Right ventricle myocardium superior (tissue), 1 donor: Measurements from ENCODE around the gene RAI1. TPM values are rescaled to one million over a fixed set of nuclear protein-coding genes. Genes with fewer than 3 reads are reported as not detected.

ENCODE experiments used
- ATAC-seq: fragments of 200-7000 bp; cut with Tn5 transposase; one replicate; pipeline ENCODE4 v1.9.1; 2020; ENCODE audit warnings: mild to moderate bottlenecking; ENCODE audit not compliant: poor library complexity
- DNase-seq: peaks from one replicate; pipeline ENCODE4 v3.0.0-alpha.2; 2020
- intact Hi-C: fragments of 100-400 bp; cut with DNase I; formaldehyde crosslinking; loops from one replicate; pipeline ENCODE4 v1.11.2; 2022
- total RNA-seq: library from RNA; stranded (reverse); fragmentation: NEBNext Ultra II Directional; extraction: Animal tissue kit (Norgen Biotek cat#: 25700); gene quantifications from one replicate; pipeline ENCODE4 v1.2.1, GENCODE V29; 2021
- donor health status: DM: no; HTN: yes; CAD: no; lungs with severe emphysema.

The RAI1 gene
- total RNA-seq, 1 donor from 2014 or later: 28.3 TPM

DNA sequence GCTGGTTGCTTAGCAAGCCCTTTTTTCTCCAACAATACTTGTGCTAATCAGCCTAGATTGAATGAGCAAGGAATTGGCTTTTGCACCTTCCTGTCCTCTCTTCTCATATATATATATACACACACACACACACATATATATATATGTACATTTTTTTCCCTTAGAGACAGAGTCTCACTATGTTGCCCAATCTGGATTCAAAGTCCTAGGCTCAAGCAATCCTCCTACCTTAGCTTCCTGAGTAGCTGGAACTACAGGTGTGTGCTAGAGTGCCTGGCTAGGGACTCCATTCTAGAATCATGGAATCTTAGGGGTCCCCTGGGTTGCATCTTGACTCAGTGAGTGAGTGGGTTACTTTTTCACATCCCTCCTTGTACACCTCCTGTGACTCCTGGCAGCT, 27.0 kb downstream of the RAI1 start:
- intact Hi-C loops: no loop called here
- no peak for DNase-seq
- no peak for ATAC-seq

DNA sequence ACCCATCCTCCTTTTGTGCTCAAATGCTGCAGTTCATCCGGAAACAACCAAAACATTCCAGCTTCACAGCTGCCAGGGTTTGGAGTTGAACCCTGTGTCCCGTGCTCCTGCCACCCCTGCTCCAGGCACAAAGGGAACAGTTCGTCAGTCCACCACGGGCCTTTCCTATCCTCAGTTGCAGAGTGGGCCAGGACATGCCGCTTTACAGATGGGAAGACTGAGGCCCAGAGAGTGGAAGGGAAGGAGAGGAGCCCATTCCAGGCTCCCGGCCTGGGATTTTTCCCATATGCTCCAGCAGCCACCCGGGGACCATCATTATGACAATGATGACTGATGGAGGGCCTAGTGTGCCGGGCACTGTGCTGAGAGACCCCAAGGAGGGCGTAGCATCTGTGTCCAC, 27.6 kb downstream of the RAI1 start:
- DNase-seq: no peak
- no peak for ATAC-seq
- intact Hi-C loops: no loop called here

DNA sequence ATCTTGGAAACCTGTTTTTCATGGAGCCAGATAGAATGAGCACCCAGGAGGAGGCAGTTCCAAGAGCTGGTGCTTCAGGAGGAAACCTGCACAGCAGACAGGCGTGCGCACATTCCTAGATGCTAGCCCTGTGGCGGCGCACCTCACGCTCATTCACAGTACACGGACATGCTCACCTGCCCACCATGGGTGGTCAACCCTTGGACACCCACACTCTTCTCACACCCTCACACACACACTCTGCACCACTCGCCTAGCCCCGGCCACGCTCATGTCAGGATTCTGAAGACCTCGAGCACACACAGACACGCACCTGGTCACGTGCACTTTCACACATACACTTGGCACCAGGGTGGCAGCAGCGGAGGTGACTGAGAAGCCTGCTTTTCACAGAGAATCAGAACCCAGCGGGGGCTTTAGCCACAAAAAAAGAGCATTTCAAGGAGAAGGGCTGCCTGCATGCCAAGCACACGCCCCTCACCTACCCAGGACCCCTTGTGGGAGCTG, 28.6 kb downstream of the RAI1 start:
- intact Hi-C loops: no loop called here
- ATAC-seq: no peak
- DNase-seq: no peak

DNA sequence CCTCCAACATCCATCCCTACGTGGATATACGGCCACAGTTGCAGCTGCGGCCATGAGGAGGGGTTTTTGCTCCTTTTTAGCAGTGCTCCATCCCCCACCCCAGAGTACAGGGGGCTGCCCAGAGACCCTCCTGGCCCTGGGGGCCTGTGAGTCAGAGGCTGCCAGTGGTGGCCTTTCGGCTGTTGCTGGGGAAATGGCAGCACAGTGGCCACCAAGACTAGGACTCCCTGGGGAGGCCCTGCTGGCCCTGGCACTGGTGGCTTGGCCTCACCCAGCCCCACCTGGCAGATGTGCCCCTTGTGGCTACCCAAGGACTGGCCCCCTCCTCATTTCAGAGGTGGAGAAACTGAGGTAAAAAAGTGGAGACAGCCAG, 29.1 kb downstream of the RAI1 start:
- ATAC-seq: no peak
- intact Hi-C loops: no loop called here
- no peak for DNase-seq

DNA sequence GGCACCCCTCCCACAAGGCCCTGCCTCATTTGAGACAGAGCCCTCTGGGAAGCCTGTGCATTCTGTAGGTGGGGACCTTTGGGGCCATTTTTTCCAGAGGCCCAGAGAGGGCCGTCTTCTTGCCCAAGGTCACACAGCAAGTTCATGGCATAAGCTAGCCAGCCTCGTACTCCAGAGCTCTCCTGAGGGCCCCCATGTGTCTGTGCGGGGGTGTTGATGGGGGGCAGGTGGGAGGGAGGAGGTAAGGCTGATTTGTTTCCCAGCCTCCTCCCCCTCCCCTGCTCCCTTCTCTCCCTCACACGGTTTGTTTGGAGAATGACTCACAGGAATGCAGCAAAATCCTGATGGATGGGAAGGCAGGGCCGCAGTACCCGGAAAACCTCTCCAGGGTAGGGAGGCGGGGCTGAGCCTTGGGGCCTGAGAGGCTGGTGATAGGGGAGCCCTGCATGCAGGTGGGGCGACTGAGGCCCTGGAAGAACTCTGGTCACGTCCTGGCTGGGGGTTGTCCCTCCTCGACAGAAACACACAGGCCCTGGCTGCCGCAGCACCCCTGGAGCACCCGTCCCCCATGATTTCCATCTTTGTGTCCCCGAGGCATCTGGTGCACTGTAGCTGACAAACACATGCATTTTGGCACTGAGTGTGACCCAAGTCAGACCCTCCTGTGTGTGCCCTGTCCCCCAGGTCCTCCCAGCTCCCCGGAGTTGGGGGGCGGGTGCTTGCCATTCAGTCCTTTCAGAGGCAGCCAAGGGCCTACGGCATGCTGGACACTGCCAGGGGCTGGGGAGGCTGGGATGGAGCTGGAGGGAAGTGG, 29.7 kb downstream of the RAI1 start:
- DNase-seq: no peak
- ATAC-seq: no peak
- intact Hi-C loops: no loop called here

DNA sequence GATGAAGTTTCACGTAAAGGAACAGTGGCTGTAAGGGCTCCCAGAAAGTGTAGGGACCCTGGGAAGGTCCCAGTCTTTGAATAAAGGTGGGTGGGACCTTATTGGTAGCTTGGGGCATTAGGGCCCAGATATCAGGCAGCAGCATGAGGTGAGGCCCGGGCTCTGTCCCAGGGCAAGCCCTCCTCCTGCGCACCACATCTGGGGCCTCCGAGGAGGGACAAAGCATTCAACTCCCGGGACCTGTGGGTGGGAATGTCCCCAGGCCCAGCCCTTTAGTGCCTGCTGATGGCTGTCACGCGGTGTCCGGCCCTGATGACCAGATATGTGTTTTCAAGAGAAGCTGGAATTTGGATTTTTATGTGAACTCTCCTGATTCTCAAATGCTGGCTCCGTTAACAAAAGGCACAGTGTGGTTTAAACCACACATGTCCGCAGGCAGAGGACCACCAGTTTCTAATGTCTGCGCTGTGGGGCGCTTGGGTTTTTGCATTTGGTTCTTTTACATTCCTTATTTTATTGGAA, 30.4 kb downstream of the RAI1 start:
- ATAC-seq: no peak
- intact Hi-C loops: no loop called here
- DNase-seq: no peak

DNA sequence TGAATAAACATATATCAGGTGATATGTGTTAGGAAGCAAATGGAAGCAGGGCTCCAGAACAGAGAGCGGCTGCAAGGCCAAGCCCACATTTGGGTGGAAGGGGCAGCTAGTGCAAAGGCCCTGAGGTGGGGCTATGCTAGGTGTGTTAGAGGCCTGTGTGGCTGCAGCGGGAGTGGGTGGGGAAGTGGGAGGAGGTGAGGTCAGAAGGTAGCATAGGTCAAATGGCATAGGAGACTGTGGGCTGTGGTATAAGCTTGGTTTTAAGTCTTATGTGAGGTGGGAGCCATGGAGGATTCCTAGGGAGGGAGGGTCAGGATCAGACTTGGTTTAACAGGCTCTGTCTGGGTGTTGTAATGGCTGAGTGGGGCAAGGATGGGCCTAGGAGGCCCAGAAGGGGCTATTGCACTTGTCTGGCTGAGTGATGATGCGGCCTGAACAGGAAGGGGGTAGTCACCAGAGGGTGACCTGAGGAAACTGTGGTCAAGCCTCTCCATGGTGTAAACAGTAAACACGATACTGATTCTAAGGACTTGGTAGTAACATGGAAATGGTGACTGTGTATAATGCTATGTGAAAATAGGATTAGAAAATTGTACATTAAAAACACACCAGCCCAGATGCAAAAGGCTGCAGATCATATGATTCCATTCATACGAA, 31.1 kb downstream of the RAI1 start:
- ATAC-seq (no peak), DNase-seq (no peak)
- intact Hi-C loops: no loop called here

DNA sequence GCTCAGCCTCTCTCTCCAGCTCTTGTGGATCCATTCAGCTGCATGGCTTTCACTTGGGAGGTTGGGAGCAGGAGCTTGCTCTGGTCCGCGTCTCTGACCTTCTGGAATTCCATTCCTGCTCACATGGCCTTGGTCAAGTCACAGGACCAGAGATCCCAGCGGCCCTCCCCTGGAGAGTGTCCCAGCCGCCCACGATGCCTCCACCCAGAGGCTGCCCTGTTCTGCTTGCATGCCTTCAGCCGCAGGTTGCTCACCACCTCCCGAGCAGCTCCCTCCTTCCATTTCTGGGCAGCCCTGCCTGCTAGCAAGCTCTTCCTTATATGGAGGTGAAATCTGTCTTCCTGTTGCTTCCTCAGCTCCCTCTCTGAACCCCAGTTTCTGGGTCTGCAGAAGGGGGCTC, 32.6 kb downstream of the RAI1 start:
- DNase-seq (peak; percentile 79), ATAC-seq (peak; percentile 79)

DNA sequence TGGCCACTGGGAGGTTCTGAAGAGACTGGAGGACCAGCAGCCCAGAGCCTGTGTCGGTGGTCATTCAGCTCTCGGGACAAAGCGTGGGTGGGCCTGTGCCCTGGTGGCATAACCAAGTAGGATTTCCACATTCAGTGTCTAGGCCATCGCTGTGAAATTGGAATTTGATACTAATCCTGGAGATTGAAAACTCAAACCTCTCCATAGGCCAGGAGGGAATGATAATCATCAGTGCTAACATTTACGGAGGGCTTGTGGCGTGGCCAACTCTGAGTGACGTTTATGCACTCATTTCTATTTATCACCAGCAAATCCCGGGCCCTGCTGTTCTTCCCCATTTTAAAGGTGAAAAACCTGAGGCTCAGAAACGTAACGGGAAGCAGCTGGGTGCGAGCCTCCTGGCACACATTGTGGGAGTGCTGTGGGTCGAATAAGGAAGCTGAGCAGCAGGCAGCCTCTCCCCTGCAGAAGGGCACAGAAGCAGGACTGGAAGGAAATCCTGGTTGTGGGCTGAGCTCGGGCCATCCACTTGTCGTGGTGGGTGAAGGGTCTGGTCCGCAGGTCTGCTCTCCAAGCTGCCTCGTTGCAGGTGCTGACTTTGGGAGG, 33.1 kb downstream of the RAI1 start:
- ATAC-seq: peak; percentile 23
- DNase-seq: no peak
- intact Hi-C loops: no loop called here

More for the DNA sequence above, 32.6 kb downstream of the RAI1 start:
- intact Hi-C loops: no loop called here

DNA sequence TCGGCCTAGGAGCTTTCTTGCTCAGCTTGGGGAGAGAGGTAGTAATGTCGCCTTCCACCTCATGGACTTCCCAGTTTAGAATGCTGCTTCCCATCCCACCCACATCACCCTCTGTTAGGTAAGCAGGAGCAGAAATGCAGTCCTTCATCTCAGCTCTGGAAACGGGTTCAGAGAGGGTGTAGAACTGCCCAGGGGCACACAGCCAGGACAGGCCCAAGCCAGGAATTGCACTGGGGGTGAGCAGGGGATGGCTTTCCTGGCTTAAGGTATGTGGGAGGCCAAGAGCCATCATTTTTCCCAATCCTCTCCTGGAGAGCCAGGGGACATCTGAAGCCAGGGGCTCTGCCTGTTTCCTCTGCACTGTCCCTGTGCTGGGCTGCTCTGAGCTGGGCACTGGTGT, 33.6 kb downstream of the RAI1 start:
- DNase-seq: no peak
- intact Hi-C loops: no loop called here
- ATAC-seq: no peak

DNA sequence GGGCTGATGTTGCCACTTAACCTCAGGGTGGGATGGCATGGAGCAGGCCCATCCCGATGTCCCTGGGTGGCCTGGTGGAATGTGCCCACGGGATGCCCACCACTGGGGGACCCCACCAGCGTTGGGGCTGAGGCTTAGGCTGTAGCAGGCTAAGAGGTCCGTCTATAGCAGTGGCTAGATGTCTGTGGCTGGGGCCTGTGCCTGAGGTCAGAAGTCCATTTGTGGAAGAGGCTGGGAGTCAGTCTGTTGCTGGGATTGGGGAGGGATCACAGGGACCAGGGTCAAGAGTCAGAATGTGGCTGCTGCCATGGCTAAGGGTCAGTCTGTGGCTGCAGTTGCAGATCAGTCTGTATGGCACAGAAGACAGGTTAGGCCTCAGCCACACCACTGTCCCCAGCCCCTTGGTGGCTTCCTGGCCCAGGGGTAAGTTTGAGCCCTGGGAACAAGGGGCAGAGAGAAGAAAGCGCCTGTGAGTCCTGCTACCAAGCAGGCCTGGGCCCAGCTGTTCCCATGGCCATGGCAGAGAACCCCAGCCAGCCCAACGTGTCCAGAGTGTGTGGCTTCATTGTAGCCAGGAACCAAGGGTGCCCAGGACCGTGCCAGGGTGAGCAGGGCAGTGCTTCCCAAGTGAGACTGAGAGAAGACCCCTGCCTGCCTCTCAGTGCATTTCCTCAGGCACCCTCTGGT, 35.7 kb downstream of the RAI1 start:
- intact Hi-C loops: no loop called here
- ATAC-seq (no peak), DNase-seq (no peak)

DNA sequence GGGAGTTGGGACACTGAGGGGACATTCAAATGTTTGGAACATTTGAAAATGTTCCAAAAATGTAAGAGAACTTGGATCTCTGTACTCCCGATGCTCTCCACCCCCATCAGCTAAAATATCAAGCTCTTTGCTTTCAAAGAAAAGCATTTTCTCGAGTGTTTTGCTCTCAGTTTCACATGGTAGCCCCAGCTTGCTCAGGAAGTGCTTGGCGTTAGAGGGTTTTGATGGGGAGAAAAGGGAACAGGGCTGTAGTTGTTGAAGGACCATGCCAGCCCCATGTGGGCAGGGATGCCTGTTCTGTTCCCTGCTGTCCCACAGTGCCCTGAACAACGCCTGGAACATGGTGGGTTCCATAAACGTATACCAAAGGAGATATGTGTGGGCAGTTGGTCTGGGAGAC, 37.0 kb downstream of the RAI1 start:
- intact Hi-C loops: no loop called here
- ATAC-seq (no peak), DNase-seq (no peak)

DNA sequence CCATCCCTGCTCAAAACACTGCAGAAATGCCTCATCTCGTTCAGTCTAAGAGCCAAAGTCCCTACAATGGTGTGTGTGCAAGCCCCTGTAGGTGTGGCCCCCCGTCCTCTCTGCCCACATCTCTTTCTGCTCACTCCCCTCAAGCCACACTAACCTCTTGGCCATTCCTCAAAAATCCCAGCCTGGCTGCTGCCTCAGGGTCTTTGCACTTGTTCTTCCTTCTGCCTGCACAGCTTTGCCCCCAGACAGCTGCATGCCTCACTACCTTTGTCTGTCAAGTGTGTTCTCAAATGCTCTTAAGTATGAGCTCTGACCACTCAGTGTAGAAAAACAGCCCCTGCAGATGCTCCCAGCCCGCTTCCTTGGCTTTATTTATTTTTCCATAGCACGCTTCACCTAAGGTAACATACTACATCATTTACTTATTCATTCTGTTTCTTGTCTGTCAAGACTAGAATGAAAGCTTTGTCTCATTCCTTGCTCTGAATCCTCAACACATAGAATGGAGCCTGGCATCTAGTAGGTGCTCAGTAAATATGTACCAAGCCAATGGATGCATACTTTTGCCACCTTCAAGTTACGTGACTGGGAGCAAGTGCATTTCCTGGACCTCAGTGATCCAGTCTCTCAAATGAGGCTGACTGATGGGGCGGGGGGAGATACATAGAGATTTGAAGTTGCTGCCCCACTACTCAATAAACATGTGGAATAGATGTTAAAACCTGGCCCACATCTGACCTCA, 38.1 kb downstream of the RAI1 start:
- intact Hi-C loops: no loop called here
- DNase-seq: no peak
- no peak for ATAC-seq

DNA sequence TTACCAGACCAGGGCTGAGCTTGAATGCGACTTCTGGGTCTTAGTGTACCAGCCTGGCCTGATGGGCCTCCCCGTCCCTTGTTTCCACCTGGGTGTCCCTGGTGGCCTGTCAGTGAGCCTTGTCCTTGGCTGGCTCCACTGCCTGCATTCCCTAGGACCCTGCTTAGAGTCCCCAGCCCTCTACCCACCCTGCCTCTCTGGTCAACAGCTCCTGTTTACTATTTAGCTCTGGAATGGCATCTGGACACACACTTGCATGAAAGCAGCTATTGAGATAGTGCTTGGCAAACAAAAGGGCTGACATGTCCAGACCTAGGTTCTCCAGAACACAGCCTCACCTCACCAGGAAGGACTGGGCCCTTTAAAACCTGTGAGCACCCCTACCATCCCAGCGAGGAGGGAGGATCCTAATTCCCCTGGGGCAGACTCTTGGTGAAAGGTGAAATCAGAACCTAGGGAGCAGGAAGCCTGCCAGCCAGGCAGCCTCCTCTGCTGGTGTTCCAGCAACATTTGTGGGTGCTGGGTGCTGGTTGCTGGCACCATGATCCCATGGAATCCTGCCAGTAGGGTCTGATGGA, 38.8 kb downstream of the RAI1 start:
- intact Hi-C loops: no loop called here
- ATAC-seq (peak; percentile 34), DNase-seq (no peak)

DNA sequence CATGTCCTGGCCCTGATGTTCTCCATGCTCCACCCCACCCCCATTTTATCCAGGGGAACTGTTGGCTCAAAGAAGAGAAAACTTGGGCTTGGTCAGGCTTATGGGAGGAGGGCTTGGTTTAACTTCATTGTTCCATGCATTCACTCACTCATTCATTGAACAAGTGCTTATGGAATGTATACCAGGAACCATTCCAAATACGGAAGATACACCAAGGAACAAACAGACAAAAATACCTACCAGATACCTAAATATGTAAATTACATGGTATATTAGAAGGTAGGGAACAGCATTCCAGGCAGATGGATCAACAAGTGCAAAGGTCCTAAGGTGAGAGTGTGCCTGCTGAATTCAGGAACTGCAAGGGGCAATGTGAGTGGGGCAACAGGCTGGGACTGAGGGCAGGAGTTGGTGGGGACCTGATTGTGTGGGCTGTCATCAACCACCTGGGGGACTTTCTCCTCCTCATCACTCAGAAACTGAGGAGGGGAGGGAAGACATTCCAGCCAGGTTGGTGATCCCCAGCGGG, 39.9 kb downstream of the RAI1 start:
- no peak for DNase-seq

DNA sequence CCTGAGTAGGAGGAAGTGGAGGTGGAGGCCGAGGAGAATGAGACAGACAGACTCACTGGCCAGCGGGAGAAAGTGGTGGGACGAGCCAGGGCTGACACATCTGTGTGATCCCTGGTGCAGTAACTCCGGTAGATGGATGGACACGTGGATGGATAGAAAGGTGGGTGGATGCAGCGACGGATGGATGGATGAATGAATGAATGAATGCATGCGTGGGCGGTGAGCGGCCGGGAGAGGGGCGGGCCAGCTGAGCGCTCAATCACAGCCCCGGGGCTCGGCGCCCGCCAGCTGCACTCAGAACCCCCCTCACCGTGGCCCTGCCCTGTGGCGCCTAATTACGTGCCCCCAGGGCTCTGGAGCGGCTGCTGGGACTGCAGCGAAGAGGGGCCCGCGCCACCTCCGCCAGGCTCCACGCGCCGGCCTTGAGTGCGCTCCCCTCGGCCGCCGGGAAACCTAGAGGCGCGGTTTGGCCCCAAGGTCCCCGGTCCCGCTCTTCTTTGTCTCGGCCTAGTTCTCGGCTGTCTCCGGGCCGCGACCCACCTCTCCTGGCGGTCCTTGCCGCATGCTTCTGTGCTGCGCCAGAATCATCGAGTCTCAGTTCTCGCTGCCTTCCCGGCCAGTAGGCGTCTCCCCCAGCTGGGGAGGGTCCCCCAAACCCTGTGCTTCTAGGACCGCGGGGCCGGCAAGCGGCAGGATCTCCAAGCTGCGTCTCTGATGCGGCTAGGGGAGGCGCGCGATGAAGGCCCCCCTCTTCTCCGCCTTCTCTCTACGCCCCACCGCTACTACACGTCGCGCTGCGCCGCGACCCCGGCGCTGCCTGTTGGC, 41.0 kb downstream of the RAI1 start:
- ATAC-seq: no peak
- DNase-seq: no peak
- intact Hi-C loops: no loop called here

More for the DNA sequence above, 39.9 kb downstream of the RAI1 start:
- intact Hi-C loops: no loop called here
- ATAC-seq: no peak

DNA sequence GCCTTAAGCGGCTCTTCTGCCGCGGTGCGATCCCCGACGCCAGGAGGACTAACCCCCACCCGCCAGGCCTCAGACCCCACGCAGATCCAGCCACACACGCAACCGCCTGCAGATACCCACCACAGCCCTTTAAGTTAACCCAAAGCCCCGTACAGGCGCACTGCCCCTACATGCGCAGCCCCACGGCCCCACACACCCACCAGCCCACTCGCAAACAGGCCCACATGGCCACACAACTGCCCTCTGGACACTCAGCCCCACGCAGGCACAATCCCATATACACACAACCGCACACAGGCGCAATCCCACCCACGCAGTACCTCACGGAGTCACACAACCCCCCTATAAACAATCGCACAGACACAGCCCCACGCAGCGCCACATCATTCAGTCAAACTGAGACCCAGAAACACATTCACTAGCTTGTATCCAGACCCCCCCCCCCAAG, 41.7 kb downstream of the RAI1 start:
- intact Hi-C loops: no loop called here
- no peak for ATAC-seq
- no peak for DNase-seq
